ENCODE measurements around the gene SEZ6L2.
"Not testable (repeated sequence)": the region's sequence is repeated elsewhere in the genome, so short reads cannot be mapped to it uniquely, and the experiment has no call there.

SEZ6L2 gene

DNA sequence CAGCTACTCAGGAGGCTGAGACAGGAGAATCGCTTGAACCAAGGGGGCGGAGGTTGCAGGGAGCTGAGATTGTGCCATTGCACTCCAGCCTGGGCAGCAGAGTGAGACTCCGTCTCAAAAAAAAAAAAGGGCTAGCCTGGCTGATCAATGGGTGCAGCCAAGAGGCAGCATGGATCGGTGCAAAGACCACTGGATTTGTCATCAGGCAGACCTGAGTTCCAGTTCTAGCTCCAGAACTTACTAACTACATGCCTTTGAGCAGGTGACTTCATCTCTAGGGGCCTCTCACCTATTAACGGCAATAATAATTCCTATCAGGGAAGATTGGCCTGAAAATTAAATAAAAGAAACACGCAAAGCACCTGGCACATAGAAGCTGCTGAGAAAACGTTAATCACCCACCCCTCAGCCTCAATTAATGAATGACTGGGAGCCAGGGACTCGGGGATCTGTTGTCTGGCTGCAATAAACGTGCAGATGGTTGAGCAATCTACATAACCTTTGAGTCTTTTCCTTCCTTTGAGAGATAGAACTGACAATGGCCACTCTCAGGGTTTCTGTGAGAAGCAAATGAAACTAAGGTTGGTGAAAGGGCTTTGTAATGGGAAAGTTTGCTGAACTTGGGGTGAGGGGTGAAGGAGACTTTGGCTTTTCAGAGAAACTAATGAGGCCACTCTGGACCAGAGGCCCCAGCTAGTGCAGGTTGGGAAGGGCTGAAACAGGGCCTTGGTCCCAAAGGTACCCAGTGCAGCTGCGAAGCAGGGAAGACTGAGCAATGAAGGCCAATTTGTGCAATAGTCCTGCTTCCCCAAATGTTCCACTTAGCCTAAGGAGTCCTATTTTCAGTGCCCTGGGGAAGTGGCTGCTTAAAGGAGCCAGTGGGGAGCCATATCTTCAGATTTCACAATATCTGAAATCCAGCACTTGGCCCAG, 7.6 kb downstream of the SEZ6L2 start:
- DNase-seq (ENCODE audit: low read depth in 1 of 2, low spot score in 1 of 2), result no peak

GRCh38 chr16:29889372-29889771, 10.0 kb downstream of the SEZ6L2 start:
- DNase-seq (ENCODE audit: low read depth in 1 of 2, low spot score in 1 of 2), result not testable (repeated sequence)

DNA sequence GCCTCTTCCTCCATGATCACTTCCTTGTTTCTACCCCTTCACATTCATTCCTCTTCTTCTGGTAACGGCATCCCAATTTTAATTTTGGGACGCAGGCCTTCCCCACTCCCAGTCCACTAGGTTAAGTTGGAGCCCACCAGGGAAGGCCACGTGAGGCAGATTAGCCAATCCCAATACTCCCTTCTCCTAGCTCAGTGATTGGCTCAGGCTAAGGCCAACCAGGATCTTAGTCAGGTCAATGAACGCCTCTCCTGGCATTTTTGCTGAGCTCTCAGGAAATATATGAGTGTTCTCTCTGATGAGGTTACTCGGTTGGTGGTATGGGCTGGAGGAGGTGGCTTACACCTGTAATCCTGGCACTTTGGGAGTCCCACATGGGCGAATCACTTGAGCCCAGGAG, 15.4 kb downstream of the SEZ6L2 start:
- no peak for DNase-seq (ENCODE audit: low read depth in 1 of 2, low spot score in 1 of 2)

DNA sequence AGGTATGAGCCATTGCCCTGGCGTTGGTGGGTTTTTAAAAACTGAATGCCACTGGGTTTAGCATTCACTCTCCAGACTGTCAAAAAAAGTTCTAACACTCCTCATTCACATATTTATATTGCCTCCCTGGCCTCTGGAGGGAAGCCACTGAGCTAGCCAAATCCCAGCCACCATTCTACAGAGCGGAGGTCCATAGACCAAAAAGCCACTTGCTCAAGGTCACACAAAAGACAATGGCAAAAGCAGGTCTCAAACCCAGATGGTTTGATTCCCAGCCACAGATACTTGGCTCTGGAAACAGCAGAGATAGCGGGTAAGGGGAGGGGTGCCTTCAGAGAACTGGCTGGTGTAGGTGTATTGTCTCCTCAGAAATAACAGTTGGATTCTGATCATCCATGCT, 18.3 kb downstream of the SEZ6L2 start:
- DNase-seq (ENCODE audit: low read depth in 1 of 2, low spot score in 1 of 2), result no peak

DNA sequence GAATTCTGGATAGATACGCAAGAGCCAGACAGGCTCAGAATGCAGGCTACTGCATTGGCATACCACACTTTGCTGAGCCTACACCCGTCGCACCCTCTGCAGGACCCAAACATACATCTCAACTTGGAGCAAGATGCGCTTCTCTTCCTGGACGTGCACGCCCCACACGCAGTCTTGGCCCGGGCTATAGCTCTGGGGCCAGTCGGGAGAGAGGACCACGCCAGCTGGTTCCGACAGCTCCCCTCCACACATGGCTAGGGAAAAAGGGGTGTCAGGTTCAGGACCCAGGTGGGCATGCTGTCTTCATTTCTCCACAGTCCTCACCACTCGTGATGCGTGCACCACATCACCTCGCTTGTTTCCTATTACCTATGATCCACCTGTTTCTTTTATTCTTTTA, 21.2 kb downstream of the SEZ6L2 start:
- no peak for DNase-seq (ENCODE audit: low read depth in 1 of 2, low spot score in 1 of 2)

- DNase-seq (ENCODE audit: low read depth in 1 of 2, low spot score in 1 of 2), result no peak
Measured at GRCh38 chr16:29877266-29877961, 21.9 kb downstream of the SEZ6L2 start.

DNA sequence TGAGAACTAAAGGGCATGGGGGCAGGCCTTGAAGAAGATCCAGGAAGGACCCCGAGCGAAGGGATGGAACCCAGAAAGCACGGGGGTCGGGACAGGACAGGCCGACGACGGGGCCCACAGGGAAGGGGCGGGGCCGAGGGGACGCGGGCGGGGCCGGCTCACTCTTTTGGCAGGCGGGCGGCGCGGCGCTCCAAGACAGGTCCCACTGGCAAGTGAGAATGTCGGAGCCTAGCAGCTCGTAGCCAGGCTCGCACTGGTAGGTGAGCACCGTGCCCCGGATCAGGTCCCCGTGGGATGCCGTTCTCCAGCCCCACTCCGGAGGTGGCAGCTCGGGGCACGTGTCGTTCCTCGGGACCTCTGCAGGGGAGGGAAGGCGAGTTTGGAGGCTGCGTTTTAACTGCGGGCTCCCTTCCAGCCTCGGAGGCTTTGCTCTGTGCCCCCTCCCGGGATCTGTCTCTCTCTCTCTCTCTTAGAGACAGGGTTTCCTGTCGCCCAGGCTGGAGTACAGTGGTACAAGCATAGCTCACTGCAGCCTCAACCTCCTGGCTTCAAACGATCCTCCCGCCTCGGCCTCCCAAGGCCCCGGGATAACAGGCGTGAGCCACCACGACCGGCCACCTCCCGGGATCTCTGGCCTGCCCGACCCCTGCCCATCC, 22.6 kb downstream of the SEZ6L2 start:
- peak in 1 of 2 donors; percentile 33 for DNase-seq (ENCODE audit: low read depth in 1 of 2, low spot score in 1 of 2)

DNA sequence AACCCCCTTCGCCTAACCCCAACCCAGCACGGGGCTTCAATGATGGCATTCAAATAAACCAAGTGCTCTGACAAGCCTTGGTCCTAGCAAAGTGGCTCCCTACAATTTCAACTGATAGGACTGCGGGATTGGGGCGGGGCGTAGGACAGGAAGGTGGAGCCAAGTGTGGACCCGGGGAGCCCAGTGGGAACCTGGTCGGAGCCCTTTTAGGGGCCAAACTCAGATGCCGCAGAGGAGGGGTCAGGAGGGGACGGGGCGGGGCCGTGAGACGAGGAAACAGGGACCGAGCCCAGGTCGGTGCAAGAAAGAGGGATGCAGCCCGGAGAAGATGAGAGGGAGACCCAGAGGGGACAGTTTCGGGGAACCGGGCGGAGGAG, 23.1 kb downstream of the SEZ6L2 start:
- no peak for DNase-seq (ENCODE audit: low read depth in 1 of 2, low spot score in 1 of 2)

GRCh38 chr16:29875206-29875605, 24.1 kb downstream of the SEZ6L2 start:
- DNase-seq (ENCODE audit: low read depth in 1 of 2, low spot score in 1 of 2), result no peak

DNA sequence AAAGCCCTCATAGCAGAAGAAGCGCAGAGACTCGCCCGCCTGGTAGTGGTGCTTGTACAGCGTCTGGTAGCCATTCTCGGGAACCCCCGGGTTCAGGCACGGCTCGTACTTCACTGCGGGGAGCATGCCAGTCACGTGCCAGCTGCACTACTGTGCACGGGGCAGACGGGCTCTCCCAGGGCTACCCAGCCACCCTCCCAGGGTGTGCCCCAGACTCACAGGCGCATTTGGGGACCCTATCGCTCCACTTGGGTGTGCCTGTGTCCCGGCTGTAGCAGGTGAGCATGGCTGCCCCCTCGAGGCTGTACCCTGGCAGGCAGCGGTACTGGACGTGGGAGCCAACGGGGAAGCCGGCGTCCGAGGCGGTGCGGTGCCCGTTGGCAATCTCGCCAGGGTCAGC, 26.0 kb downstream of the SEZ6L2 start:
- DNase-seq (ENCODE audit: low read depth in 1 of 2, low spot score in 1 of 2), result no peak

- DNase-seq (ENCODE audit: low read depth in 1 of 2, low spot score in 1 of 2), result no peak
Measured at GRCh38 chr16:29871822-29872546, 27.4 kb downstream of the SEZ6L2 start.

GRCh38 chr16:29869067-29869466, 30.3 kb downstream of the SEZ6L2 start:
- not testable (repeated sequence) for DNase-seq (ENCODE audit: low read depth in 1 of 2, low spot score in 1 of 2)

- DNase-seq (ENCODE audit: low read depth in 1 of 2, low spot score in 1 of 2), result no peak
Measured at GRCh38 chr16:29868396-29869009, 30.8 kb downstream of the SEZ6L2 start.

DNA sequence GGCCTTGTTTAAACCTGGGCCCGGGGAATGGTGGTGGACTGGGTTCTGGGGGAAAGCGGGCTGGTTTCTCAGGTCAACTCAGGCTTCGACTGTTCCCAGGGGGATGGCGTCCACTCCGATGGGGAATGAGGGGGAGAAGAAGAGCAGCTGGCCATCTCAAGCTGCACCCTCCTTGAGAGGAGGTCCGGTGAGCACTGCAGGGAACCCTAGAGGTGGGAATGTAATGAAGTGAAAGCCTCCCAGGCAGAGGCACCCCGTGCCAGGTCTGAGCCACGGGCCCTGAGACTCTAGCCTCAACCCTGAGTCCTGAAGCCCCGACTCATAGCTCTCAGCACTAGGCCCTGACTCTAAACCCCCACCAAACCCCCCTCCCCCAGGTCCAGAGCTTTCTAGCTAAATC, 35.1 kb downstream of the SEZ6L2 start:
- no peak for DNase-seq (ENCODE audit: low read depth in 1 of 2, low spot score in 1 of 2)

DNA sequence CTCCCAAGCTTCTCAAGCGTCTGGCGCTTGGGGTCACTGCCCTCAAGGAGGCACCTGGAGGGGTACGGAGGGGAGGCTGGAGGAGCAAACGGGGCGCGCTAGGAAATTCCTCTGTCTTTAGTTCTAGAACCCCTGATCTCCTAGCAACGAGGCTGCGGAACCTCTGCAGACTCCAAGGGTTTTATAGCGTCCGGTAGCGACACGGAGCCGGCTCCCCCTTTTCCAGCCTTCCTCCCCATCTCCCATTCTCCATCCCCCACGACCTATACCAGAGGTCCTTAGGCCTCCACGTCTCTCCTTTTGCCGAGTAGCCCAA, 35.7 kb downstream of the SEZ6L2 start:
- DNase-seq (ENCODE audit: low read depth in 1 of 2, low spot score in 1 of 2), result no peak

DNA sequence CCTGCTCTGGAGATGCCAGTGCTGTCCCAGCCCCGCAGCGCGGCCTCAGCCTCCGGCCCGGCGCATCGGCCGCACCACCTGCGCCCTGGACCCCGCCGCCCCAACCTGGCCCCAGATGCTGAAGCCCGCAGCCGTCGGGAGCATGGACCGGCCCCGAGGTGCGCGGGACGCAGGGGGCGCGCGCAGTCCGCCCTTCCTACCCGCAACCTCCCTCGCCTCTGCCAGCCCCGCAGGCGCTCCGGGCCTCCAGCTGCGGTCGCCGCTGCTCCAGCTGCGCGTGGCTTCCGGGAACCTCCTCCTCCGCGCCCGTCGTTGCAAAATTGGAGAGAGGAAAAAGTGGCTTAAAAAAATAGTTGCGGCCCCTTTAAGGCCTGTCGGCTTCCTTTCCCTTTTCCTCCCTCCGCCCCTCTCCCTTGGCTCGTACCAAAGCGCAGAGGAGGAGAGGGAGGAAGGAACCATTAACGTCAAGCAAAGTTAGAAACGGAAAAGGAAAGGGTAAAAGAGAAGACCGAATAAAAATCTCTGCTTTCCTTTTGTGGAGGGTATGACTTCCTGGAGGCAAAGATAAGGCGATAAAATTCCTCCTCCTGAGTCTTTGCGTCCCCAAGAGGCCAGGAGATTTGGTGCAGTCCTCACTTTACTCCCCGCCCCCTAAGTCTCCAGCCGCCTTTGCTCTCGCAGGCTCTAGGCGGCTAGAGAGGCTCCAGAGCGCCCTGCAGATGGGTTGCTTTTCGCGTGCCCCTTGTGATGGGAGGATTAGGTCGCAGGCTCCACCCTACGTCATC, 36.3 kb downstream of the SEZ6L2 start, which contains the start of gene CDIPT:
Gene CDIPT (minus strand): TSS at position 343 of the 785 bp plus-strand sequence. CDS start 369 bp downstream, outside the sequence.
- DNase-seq (ENCODE audit: low read depth in 1 of 2, low spot score in 1 of 2), result peak; percentile 84 to 85

GRCh38 chr16:29862383-29862883, 36.9 kb downstream of the SEZ6L2 start:
- DNase-seq (ENCODE audit: low read depth in 1 of 2, low spot score in 1 of 2), result no peak

GRCh38 chr16:29860218-29860617, 39.1 kb downstream of the SEZ6L2 start:
- DNase-seq (ENCODE audit: low read depth in 1 of 2, low spot score in 1 of 2), result no peak

DNA sequence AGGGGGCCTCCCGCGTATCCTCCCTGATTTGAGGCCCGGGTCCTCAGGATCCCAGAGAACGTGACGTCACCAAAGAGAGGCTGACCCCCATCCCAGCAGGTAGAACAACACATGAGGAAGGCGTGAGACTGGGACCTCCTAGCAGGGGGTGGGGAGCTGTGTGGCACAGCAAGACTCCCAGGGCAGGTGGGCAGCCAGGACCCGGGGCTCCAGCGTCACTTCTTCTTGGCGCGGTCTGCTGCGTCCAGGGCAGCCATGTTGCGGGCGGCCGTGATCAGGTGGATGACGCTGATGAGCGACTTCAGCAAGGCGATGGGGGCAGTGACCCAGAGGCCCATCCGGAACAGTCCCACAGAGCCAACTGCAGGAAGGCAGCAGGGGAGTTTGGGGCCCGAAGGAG, 40.4 kb downstream of the SEZ6L2 start:
- DNase-seq (ENCODE audit: low read depth in 1 of 2, low spot score in 1 of 2), result no peak
